Brain microvascular endothelial cell (primary cell): ENCODE measurements around the gene ATG5.

ENCODE experiments used
- DNase-seq: peaks from one replicate; pipeline ENCODE4 v3.0.0-alpha.2; 2020
- H3K27ac ChIP-seq: fragments of 250-450 bp; sonication (Bioruptor Pico); 2 replicates; pipeline ENCODE4 v1.5.1; 2020; ENCODE audit warnings: mild to moderate bottlenecking, moderate library complexity
- H3K27me3 ChIP-seq: fragments of 250-450 bp; sonication (Bioruptor Pico); replicated peaks from 2 replicates; pipeline ENCODE4 v1.5.1; 2020; ENCODE audit warnings: mild to moderate bottlenecking
- H3K36me3 ChIP-seq: fragments of 250-450 bp; sonication (Bioruptor Pico); replicated peaks from 2 replicates; pipeline ENCODE4 v1.5.1; 2020; ENCODE audit warnings: mild to moderate bottlenecking
- H3K4me3 ChIP-seq: 2 replicates; pipeline ENCODE4 v1.5.1; 2011; ENCODE audit warnings: low read depth, mild to moderate bottlenecking, control low read depth, low read length, moderate library complexity
- CTCF ChIP-seq: IDR thresholded peaks from 2 replicates; pipeline ENCODE4 v1.5.1; 2011; ENCODE audit warnings: low read depth, mild to moderate bottlenecking, moderate library complexity, low read length, control low read depth, inconsistent platforms; ENCODE audit errors: missing control alignments
- in situ Hi-C: cut with HindIII; loops from 2 replicates; pipeline ENCODE4 v1.10.0; 2017; ENCODE audit warnings: low sequenced_read_pairs, low pct_ligation_motif_present

The ATG5 gene

GRCh38 chr6:106363401-106364138, 38.0 kb upstream of the ATG5 start:
- H3K27ac ChIP-seq: no peak overlapping the region
- in situ Hi-C loops: no loop called here
- no peak overlapping the region for H3K4me3 ChIP-seq
- no peaks in the 10 kb centered on the region for H3K36me3 ChIP-seq
- no peak for DNase-seq
- peaks cover 18% of the 10 kb centered on the region for H3K27me3 ChIP-seq
- TF ChIP-seq CTCF: no peak

- in situ Hi-C loops: no loop called here
- no peak for DNase-seq
- H3K27ac ChIP-seq: no peak overlapping the region
These were observed 35.5 kb upstream of the ATG5 start for GRCh38 chr6:106360989-106361430.

GRCh38 chr6:106360410-106360988, 34.9 kb upstream of the ATG5 start, which contains the start of gene CRYBG1:
CRYBG1 (plus strand) TSS chr6:106360717; CDS start chr6:106360909, 192 bp downstream.
- no peaks in the 10 kb centered on the region for H3K36me3 ChIP-seq
- H3K27ac ChIP-seq: no peak within 1 kb of the TSS
- in situ Hi-C loops: no loop called here
- no peak for DNase-seq
- H3K4me3 ChIP-seq: peak within 1 kb of the TSS; percentile 51
- H3K27me3 ChIP-seq: peaks cover 21% of the 10 kb centered on the region
- TF ChIP-seq CTCF: peak; percentile 81

More at GRCh38 chr6:106360989-106361430, 35.5 kb upstream of the ATG5 start:
- Histone ChIP-seq H3K36me3 (no peaks in the 10 kb centered on the region), H3K27me3 (peaks cover 21% of the 10 kb centered on the region), H3K4me3 (peak overlapping the region; percentile 51)
- peak; percentile 0 for TF ChIP-seq CTCF

- in situ Hi-C loops: no loop called here
- H3K27me3 ChIP-seq: peaks cover 21% of the 10 kb centered on the region
- no peak overlapping the region for H3K27ac ChIP-seq
- TF ChIP-seq CTCF: no peak
- no peak for DNase-seq
- peak overlapping the region; percentile 51 for H3K4me3 ChIP-seq
- H3K36me3 ChIP-seq: no peaks in the 10 kb centered on the region
These were observed 34.4 kb upstream of the ATG5 start for GRCh38 chr6:106359959-106360409.

GRCh38 chr6:106356378-106356777, 30.8 kb upstream of the ATG5 start:
- H3K27me3 ChIP-seq: peaks cover 20% of the 10 kb centered on the region
- no peak overlapping the region for H3K27ac ChIP-seq
- in situ Hi-C loops: no loop called here
- no peak for DNase-seq
- TF ChIP-seq CTCF: no peak
- H3K4me3 ChIP-seq: no peak overlapping the region
- no peaks in the 10 kb centered on the region for H3K36me3 ChIP-seq

- Histone ChIP-seq H3K36me3 (no peaks in the 10 kb centered on the region), H3K27ac (no peak overlapping the region), H3K4me3 (no peak overlapping the region), H3K27me3 (no peaks in the 10 kb centered on the region)
- no peak for TF ChIP-seq CTCF
- in situ Hi-C loops: no loop called here
- DNase-seq: no peak
These were observed 21.7 kb upstream of the ATG5 start for GRCh38 chr6:106347219-106347618.
